DMS153 (cell line): Measurements from ENCODE around the gene TOLLIP.

Experiments used
- DNase-seq: peaks from one replicate; lab custom pipeline; 2025; lab: John Stamatoyannopoulos, UW

TOLLIP gene

GRCh38 chr11:1231396-1232020 is 77.9 kb downstream of the TOLLIP start:
- DNase-seq, result no peak

GRCh38 chr11:1230456-1231395 is 78.7 kb downstream of the TOLLIP start:
- DNase-seq, result no peak

GRCh38 chr11:1230121-1230455 is 79.3 kb downstream of the TOLLIP start:
- DNase-seq, result no peak

GRCh38 chr11:1229471-1230120 is 79.8 kb downstream of the TOLLIP start:
- no peak for DNase-seq

- DNase-seq, result no peak
These were observed 80.4 kb downstream of the TOLLIP start for GRCh38 chr11:1228921-1229451.

GRCh38 chr11:1228101-1228821 is 81.2 kb downstream of the TOLLIP start:
- no peak for DNase-seq

- DNase-seq, result no peak
These were observed 81.8 kb downstream of the TOLLIP start for GRCh38 chr11:1227551-1228100.

- DNase-seq, result no peak
These were observed 82.4 kb downstream of the TOLLIP start for GRCh38 chr11:1226986-1227550.

GRCh38 chr11:1226226-1226985 is 83.0 kb downstream of the TOLLIP start:
- DNase-seq, result no peak

GRCh38 chr11:1225386-1226225 is 83.8 kb downstream of the TOLLIP start:
- no peak for DNase-seq

- no peak for DNase-seq
These were observed 84.7 kb downstream of the TOLLIP start for GRCh38 chr11:1224491-1225385.
